GM12891 (cell line): ENCODE measurements around the gene WDFY2.

Experiments used
- DNase-seq: peaks from one replicate; pipeline ENCODE4 v3.0.0; 2011; ENCODE audit warnings: low spot score; ENCODE audit not compliant: insufficient read length
- FAIRE-seq: peaks from 2 replicates; lab custom pipeline; 2011; peaks lifted over from hg19 to GRCh38; lab: Jason Lieb, UNC
- PAX5 ChIP-seq: IDR thresholded peaks from 2 replicates; pipeline ENCODE4 v1.6.1; 2011; ENCODE audit warnings: low read length, moderate library complexity, mild to moderate bottlenecking; ENCODE audit not compliant: insufficient read depth, severe bottlenecking
- POLR2A ChIP-seq: IDR thresholded peaks from 2 replicates; pipeline ENCODE4 v1.6.1; 2011; ENCODE audit warnings: low read depth, low read length, control low read depth
- POLR2AphosphoS5 ChIP-seq: IDR thresholded peaks from 2 replicates; pipeline ENCODE4 v1.6.1; 2011; ENCODE audit warnings: low read depth, low read length, control low read depth
- POU2F2 ChIP-seq: IDR thresholded peaks from 2 replicates; pipeline ENCODE4 v1.6.1; 2011; ENCODE audit warnings: low read depth, mild to moderate bottlenecking, control low read depth, low read length, moderate library complexity
- SPI1 ChIP-seq: IDR thresholded peaks from 2 replicates; pipeline ENCODE4 v1.6.1; 2011; ENCODE audit warnings: low read depth, low read length, control low read depth
- TAF1 ChIP-seq: IDR thresholded peaks from 2 replicates; pipeline ENCODE4 v1.6.1; 2011; ENCODE audit warnings: low read depth, low read length, control low read depth

WDFY2 gene

DNA sequence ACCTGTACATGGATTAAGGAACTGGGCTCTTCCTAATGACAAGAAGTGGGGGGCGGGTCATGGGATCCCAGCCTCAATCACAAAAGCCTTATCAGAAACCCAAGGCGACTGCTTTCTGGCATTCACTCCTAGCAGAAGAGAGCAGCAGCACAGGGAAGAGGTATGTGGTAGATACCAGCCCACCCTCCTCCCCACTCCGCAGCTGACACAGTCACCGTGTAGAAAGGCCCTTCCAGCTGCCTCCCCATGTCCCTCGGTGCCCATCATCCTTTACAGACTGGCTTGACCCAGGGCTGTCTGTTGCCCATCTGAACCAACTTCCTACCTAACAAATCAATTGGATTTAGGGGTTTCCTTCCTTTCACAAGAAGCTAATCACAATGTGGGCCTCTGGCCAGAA is 222.8 kb downstream of the WDFY2 start:
- DNase-seq (no peak), FAIRE-seq (no peak)
- TF ChIP-seq SPI1 (no peak), POLR2AphosphoS5 (no peak), POLR2A (no peak), PAX5 (no peak), TAF1 (no peak), POU2F2 (no peak)

DNA sequence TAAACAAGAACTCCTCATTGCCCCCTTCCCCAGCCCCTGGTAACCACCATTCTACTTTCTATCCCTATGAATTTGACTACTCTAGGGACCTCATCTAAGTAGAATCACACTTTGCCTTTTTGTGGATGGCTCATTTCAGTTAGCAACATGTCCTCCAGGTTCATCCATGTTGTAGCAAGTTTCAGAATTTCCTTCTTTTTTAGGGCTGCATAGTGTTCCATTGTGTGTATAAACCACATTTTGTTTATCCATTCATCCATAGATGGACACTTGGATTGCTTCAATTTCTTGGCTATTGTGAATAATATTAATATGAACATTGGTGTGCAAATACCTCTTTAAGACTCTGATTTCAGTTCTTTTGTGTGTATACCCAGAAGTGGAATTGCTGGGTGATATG is 224.5 kb downstream of the WDFY2 start:
- DNase-seq (no peak), FAIRE-seq (no peak)

DNA sequence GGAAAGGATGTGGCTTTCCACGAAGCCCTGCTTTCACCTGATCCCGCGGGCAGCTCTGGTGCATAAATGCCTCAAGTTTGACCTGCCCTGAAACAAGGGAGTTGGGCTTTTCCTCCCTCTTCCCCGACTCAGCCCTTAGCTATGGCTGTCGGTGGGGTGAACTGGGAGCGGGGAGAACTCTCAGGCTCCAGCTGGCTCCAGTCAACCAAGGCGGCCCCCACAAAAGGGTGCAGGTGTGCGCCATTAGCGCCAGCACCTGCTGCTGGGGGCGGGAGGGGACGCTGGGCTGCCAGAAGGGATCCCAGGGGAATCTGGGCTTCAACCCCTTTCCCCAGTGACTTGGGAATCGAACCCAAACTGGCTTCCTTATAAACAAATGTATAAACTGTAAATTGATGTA is 226.8 kb downstream of the WDFY2 start:
- FAIRE-seq: no peak
- TF ChIP-seq TAF1: no peak
- TF ChIP-seq POLR2A: no peak
- no peak for TF ChIP-seq SPI1
- TF ChIP-seq PAX5: no peak
- no peak for TF ChIP-seq POU2F2
- TF ChIP-seq POLR2AphosphoS5: no peak
- no peak for DNase-seq

More for the DNA sequence above, 224.5 kb downstream of the WDFY2 start:
- no peak for TF ChIP-seq POLR2AphosphoS5
- TF ChIP-seq POLR2A: no peak

DNA sequence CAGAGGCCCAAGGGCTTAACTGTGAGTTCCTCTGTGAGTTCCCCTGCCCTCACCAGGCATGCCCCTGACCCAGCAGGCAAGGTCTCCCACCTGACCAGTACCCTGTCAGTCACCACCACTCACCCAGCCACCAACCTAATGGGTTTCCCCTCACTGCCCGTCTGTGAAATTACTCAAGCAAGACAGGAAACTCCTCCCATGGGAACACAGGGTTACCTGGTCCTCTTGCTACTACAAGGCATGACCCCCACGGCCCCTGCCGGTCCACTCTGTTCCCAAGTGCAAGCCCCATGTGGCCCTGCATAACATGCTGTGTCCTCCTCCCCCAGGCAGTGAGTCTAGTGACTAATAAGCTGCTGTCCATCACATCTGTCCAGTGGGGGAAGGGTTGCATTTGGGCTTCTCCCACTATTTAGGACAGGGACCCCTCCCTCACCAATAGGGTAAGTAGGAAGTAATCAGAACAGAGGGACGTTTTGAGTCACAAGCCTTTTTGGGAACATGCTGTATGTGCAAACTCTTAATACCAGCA is 227.7 kb downstream of the WDFY2 start:
- TF ChIP-seq TAF1 (no peak), PAX5 (no peak), POLR2A (no peak), POLR2AphosphoS5 (no peak), POU2F2 (no peak), SPI1 (no peak)
- FAIRE-seq (no peak), DNase-seq (no peak)

DNA sequence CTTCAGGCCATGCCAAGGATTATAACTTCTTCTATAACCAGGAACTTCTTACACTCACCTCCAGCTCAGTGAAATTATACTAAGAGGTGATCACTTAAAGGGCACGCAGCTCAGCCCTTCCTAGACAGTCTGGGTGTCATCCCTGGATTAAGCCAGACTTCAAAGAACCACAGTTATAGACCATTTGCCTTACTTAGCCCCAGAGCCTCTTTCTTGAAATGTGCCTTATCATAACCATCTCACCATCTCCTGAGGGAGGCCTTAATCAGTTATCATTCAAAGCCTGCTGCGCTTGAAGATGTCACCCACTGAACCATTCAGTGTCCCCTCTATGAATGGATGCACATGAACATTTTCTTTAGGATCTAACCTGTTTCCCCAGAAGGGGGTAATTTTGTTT is 229.8 kb downstream of the WDFY2 start:
- no peak for TF ChIP-seq POU2F2
- TF ChIP-seq TAF1: no peak
- no peak for TF ChIP-seq PAX5
- TF ChIP-seq POLR2AphosphoS5: no peak
- TF ChIP-seq SPI1: no peak
- no peak for TF ChIP-seq POLR2A
- no peak for FAIRE-seq
- no peak for DNase-seq

DNA sequence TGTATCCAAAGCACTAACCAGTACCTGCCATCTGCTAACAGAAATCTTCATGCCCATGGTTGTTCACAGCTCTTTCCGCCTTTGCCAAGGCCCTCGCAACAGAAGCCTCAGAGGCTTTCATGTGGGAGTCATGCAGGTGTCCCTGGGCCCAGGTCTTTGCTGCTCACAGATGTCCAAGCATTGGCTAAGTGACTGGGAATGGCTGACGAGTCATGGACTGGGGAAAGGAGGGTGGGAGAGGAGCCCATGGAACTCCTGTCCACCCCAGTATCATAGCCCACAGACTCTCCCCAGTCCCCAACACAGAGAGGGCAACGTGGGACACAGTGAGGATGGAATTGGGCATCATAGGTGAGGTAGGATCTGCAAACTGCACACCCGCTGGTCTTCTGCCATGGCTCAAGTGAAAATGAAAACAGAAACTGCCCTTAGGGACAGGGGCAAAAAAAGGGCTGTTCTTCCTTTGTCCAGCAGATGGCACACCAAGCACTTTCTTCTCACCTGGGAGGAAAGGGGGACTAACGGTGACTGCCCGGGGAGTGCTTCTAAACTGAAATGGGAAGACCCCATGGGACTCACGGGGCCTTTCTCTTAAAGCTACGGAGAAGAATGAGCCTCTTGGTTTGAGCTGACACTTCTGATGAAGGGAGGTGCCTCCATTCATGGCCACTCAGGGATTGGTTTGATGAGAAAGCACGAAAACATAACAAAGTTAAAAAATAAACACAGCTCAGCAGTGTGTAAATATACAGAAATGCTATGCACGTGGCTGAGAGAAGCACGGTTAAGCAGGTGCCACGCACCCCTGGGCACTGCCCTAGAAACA is 230.8 kb downstream of the WDFY2 start:
- TF ChIP-seq POLR2A (no peak), TAF1 (0 out of 2 replicates have a peak, but pooled peaks have one; percentile 37), POU2F2 (0 out of 2 replicates have a peak, but pooled peaks have one; percentile 9)
- DNase-seq (peak; percentile 62), FAIRE-seq (peak; percentile 98)

DNA sequence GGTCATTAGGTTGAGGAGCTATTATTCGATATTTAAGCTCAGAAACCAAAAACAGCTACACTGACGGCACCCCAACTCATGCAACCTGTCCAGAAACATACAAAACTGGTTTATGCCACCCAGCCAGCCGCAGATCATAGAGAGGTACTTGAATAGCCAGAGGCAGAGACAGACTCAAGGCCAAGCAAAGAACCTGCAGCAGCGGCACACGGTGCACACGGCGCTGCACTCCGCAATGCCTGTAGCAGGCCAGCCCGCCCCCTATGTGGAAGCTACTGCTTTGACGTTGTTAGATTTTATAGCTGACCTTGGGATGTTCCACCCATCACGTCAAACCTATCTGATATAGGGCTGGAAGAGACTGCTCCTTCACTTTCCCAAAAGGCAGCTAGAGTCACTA is 231.6 kb downstream of the WDFY2 start:
- FAIRE-seq (no peak), DNase-seq (no peak)
- TF ChIP-seq SPI1: no peak
- TF ChIP-seq PAX5: no peak
- TF ChIP-seq POU2F2: no peak
- TF ChIP-seq TAF1: no peak
- no peak for TF ChIP-seq POLR2A
- TF ChIP-seq POLR2AphosphoS5: no peak

DNA sequence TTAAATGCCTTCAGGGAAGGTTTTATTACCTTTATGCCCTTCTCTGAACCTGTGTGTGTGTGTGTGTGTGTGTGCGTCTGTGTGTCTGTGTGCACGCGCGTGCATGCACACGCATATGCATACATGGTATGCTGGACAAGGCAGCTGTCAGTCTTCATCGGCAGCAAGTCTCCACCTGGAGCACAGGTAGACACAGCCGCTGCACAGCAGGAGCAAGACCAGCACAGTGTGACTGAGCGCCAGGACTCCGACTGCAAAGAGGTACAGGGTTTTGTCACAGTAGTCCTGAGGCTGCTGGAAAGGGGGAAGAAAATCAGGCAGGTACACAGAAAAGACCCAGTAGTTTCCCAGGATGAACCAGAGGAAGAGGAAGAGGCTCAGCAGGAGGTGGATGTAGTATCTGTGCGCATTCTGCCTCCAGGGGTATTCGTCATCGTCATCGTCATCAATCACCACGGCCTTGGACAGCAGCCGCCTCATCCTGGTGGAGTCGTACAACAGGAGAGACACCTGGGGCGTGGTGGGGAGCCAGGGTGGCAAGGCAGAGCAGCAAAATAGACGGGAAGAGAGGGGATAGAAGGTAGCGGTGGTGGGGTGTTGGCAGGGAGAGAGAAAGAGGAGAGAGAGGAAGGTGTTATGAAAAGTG is 232.5 kb downstream of the WDFY2 start:
- TF ChIP-seq PAX5 (no peak), POLR2AphosphoS5 (no peak), TAF1 (no peak), POLR2A (no peak), SPI1 (no peak), POU2F2 (no peak)
- DNase-seq (no peak), FAIRE-seq (no peak)
